Measurements from ENCODE around the gene B3GNT3. TPM values are rescaled to one million over a fixed set of nuclear protein-coding genes. Genes with fewer than 3 reads are reported as not detected.
"Not testable (repeated sequence)": the region's sequence is repeated elsewhere in the genome, so short reads cannot be mapped to it uniquely, and the experiment has no call there.

B3GNT3 gene
- polyA plus RNA-seq, 3 donors: not detected

DNA sequence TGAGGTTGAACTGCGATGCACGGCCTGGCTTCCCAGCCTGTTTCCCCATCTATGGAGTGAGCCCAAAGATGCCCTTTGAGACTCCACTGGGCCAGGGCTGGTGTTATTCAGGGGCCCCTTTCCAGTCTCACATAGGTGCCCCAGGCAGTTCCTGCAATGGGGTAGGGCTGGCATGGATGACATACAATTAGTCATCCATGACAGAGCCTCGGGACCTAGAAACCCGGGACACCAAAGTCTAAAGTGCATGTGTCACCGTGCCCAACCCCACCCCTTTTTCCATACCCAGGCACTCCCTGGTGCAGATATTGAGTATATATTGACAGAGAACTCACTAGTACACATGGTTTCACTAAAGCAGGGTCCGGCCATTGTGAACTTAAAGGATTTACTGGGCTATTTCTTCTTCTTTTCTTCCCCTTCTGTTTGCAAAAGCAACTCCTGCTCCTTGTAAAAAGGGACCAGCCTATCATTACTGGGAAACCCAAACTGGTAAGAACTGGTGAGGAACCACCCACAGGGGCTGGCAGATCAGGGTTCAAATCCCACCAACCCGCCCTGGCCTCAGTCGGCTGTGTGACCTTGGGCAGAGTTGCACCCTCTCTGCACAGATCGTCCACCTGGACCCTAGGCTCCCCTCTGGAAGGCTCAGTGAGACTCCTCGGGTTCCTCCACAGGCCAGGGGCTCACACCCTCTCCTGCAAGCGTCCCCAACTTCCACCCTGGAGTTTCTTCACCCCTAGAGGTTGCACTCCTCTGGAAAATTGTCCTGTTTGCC lies 2.7 kb downstream of the B3GNT3 start:
- Histone ChIP-seq H3K27me3 (ENCODE audit: control insufficient read depth in 2 of 2, insufficient read depth in 2 of 2, low read length in 2 of 2) (peaks cover 9 to 32% of the 10 kb centered on the region in 2 donors), H3K4me2 (replicated peaks; ENCODE audit: extremely low read depth, low read length, poor library complexity, severe bottlenecking) (no peak overlapping the region), H3K27ac (ENCODE audit: low read depth in 1 of 2, low read length in 2 of 2) (no peak overlapping the region), H3K79me2 (ENCODE audit: insufficient read depth, low read length) (no peaks in the 10 kb centered on the region), H3K4me3 (replicated peaks in 1 of 3; ENCODE audit: low read depth in 2 of 3, low read length in 3 of 3) (no peak overlapping the region), H3K4me1 (ENCODE audit: control insufficient read depth in 1 of 2, insufficient read depth in 2 of 2, low read length in 2 of 2) (peaks cover 11 to 18% of the 10 kb centered on the region in 2 donors), H3K36me3 (replicated peaks in 1 of 2; ENCODE audit: control insufficient read depth in 1 of 2, insufficient read depth in 2 of 2, low read length in 2 of 2) (no peaks in the 10 kb centered on the region), H3K9ac (ENCODE audit: insufficient read depth, low read length, poor library complexity, severe bottlenecking) (no peak overlapping the region), H3K9me3 (replicated peaks in 1 of 2; ENCODE audit: control insufficient read depth in 1 of 2, insufficient read depth in 1 of 2, low read length in 2 of 2) (no peaks in the 10 kb centered on the region), H2AFZ (ENCODE audit: insufficient read depth, low read depth, low read length, poor library complexity, severe bottlenecking) (no peak overlapping the region), H4K20me1 (ENCODE audit: insufficient read depth, low read length) (no peaks in the 10 kb centered on the region)
- TF ChIP-seq, protein P1, sequence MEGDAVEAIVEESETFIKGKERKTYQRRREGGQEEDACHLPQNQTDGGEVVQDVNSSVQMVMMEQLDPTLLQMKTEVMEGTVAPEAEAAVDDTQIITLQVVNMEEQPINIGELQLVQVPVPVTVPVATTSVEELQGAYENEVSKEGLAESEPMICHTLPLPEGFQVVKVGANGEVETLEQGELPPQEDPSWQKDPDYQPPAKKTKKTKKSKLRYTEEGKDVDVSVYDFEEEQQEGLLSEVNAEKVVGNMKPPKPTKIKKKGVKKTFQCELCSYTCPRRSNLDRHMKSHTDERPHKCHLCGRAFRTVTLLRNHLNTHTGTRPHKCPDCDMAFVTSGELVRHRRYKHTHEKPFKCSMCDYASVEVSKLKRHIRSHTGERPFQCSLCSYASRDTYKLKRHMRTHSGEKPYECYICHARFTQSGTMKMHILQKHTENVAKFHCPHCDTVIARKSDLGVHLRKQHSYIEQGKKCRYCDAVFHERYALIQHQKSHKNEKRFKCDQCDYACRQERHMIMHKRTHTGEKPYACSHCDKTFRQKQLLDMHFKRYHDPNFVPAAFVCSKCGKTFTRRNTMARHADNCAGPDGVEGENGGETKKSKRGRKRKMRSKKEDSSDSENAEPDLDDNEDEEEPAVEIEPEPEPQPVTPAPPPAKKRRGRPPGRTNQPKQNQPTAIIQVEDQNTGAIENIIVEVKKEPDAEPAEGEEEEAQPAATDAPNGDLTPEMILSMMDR (IDR thresholded peaks at IDR 0.05): no peak
- WGBS (ENCODE audit: insufficient coverage): 91% methylated on average over 5 of the region's 11 CpGs
- Mint-ChIP-seq H3K27ac (peak overlapping the region in 2 of 7 donors; percentile 52 to 84), H3K4me1 (peaks cover 21% of the 10 kb centered on the region), H3K9me3 (peaks cover 0 to 15% (median 0%) of the 10 kb centered on the region in 7 donors), H3K27me3 (ENCODE audit: low read depth in 3 of 3) (peaks cover 51 to 62% (median 56%) of the 10 kb centered on the region in 3 donors), H3K36me3 (no peaks in the 10 kb centered on the region), H3K4me3 (peak overlapping the region in 1 of 2 donors; percentile 35)
- peak; percentile 48 to 72 (median 50) for DNase-seq
- intact Hi-C loops (cut with micrococcal nuclease): no loop called here

DNA sequence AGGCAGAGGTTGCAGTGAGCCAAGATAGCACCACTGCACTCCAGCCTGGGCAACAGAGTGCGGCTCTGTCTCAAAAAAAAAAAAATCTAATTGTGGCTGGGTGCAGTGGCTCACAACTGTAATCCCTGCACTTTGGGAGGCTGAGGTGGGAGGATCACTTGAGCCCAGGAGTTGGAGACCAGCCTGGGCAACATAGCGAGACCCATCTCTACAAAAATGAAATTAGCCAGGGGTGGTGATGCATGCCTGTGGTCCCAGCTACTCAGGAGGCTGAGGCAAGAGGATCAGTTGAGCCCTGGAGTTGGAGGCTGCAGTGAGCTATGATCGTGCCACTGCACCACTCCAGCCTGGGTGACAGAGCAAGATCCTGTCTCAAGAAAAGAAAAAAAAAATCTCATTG lies 3.7 kb downstream of the B3GNT3 start:
- H3K4me3 ChIP-seq (replicated peaks in 1 of 3; ENCODE audit: low read depth in 2 of 3, low read length in 3 of 3); intact Hi-C loops (cut with micrococcal nuclease); H3K4me3 Mint-ChIP-seq; H3K27ac Mint-ChIP-seq; H3K9me3 ChIP-seq (replicated peaks in 1 of 2; ENCODE audit: control insufficient read depth in 1 of 2, insufficient read depth in 1 of 2, low read length in 2 of 2); H3K9ac ChIP-seq (ENCODE audit: insufficient read depth, low read length, poor library complexity, severe bottlenecking); H4K20me1 ChIP-seq (ENCODE audit: insufficient read depth, low read length); H3K27ac ChIP-seq (ENCODE audit: low read depth in 1 of 2, low read length in 2 of 2); H3K36me3 ChIP-seq (replicated peaks in 1 of 2; ENCODE audit: control insufficient read depth in 1 of 2, insufficient read depth in 2 of 2, low read length in 2 of 2); DNase-seq; H3K79me2 ChIP-seq (ENCODE audit: insufficient read depth, low read length); H2AFZ ChIP-seq (ENCODE audit: insufficient read depth, low read depth, low read length, poor library complexity, severe bottlenecking); H3K4me2 ChIP-seq (replicated peaks; ENCODE audit: extremely low read depth, low read length, poor library complexity, severe bottlenecking); H3K36me3 Mint-ChIP-seq: not testable (repeated sequence)
- Mint-ChIP-seq H3K27me3 (ENCODE audit: low read depth in 3 of 3) (peaks cover 46 to 52% (median 48%) of the 10 kb centered on the region in 3 donors), H3K4me1 (peaks cover 28% of the 10 kb centered on the region), H3K9me3 (peaks cover 0 to 17% (median 0%) of the 10 kb centered on the region in 7 donors)
- Histone ChIP-seq H3K27me3 (ENCODE audit: control insufficient read depth in 2 of 2, insufficient read depth in 2 of 2, low read length in 2 of 2) (peaks cover 9 to 27% of the 10 kb centered on the region in 2 donors), H3K4me1 (ENCODE audit: control insufficient read depth in 1 of 2, insufficient read depth in 2 of 2, low read length in 2 of 2) (peaks cover 21 to 28% of the 10 kb centered on the region in 2 donors)
- 96% methylated on average over 3 of the region's 3 CpGs for WGBS (ENCODE audit: insufficient coverage)
